BJ (cell line): ENCODE results near the gene OLFML1. TPM values are rescaled to one million over a fixed set of nuclear protein-coding genes. Genes with fewer than 3 reads are reported as not detected.

Source experiments
- CTCF ChIA-PET: fragments of 350-600 bp; formaldehyde crosslinking; extraction: SDS; loops from one replicate; lab custom pipeline; 2021; ENCODE audit warnings: antibody characterized with exemption, inconsistent platforms; lab: Yijun Ruan, JAX
- POLR2A ChIA-PET: fragments of 300-600 bp; sonication (Branson Sonifier 250); formaldehyde crosslinking; extraction: SDS; loops from one replicate; lab custom pipeline; 2021; ENCODE audit warnings: antibody characterized with exemption; lab: Charles Lee
- DNase-seq: peaks from one replicate; pipeline ENCODE4 v3.0.0-alpha.2; 2011; ENCODE audit warnings: low read depth
- H3K27me3 ChIP-seq: 2 replicates; pipeline ENCODE4 v1.6.0; 2011; ENCODE audit warnings: low read length; ENCODE audit not compliant: control insufficient read depth, insufficient read depth
- H3K36me3 ChIP-seq: 2 replicates; pipeline ENCODE4 v1.5.1; 2011; ENCODE audit warnings: low read length; ENCODE audit not compliant: control insufficient read depth, insufficient read depth
- H3K4me3 ChIP-seq: 2 replicates; pipeline ENCODE4 v1.5.1; 2011; ENCODE audit warnings: low read depth, mild to moderate bottlenecking, control low read depth, low read length
- CTCF ChIP-seq: IDR thresholded peaks from 2 replicates; pipeline ENCODE4 v1.5.1; 2011; ENCODE audit warnings: low read depth, mild to moderate bottlenecking, control low read depth, inconsistent platforms, low read length, moderate library complexity; ENCODE audit not compliant: insufficient read depth
- polyA plus RNA-seq: library from polyadenylated mRNA; depleted of rRNA; stranded (reverse); fragments of >200 nt; gene quantifications from 2 replicates; pipeline ENCODE4 v1.2.3, GENCODE V29; 2011

OLFML1 gene
- polyA plus RNA-seq, 1 experiment: 1.1 TPM

GRCh38 chr11:7449211-7449840, 36.0 kb upstream of the OLFML1 start:
- no peak for DNase-seq
- H3K27me3 ChIP-seq: peaks cover 6% of the 10 kb centered on the region; the same call in 1 of the 2 replicates
- ChIA-PET CTCF (interaction anchor here (0.7 to 1.9 kb wide), 3 partner anchors 8 to 122 kb away, joined by 3 to 4 read pairs (median 4); no protein-coding TSS in a partner anchor), POLR2A (no interaction called here)
- H3K36me3 ChIP-seq: no peaks in the 10 kb centered on the region
- TF ChIP-seq CTCF: no peak
- H3K4me3 ChIP-seq: no peak overlapping the region

DNA sequence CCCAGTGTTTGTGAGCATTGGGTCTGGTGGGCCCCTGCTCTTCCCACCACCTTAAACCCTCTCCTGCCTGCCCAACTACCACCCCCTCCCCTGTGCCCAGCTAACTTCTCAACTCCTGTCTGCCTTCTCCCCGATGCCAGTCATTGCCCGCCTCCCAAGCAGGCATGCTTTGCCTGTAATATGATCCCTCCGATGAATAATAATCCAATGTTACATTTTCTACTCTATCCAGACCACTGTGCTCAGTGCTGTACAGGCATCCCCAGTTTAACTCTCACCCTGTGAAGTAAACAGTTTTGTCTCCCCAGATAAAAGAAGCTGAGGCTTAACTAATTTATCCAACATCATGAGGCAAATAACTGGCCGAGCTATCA, 35.5 kb upstream of the OLFML1 start:
- no peak overlapping the region for H3K4me3 ChIP-seq
- H3K27me3 ChIP-seq: peaks cover 6% of the 10 kb centered on the region; the same call in 1 of the 2 replicates
- ChIA-PET CTCF (interaction anchor here (0.7 to 1.9 kb wide), 5 partner anchors 9 to 241 kb away, joined by 3 to 4 read pairs (median 4); no protein-coding TSS in a partner anchor), POLR2A (no interaction called here)
- no peaks in the 10 kb centered on the region for H3K36me3 ChIP-seq
- no peak for DNase-seq
- TF ChIP-seq CTCF: no peak

GRCh38 chr11:7450836-7451235, 34.5 kb upstream of the OLFML1 start:
- TF ChIP-seq CTCF: no peak
- Histone ChIP-seq H3K4me3 (no peak overlapping the region), H3K36me3 (no peaks in the 10 kb centered on the region), H3K27me3 (peaks cover 3% of the 10 kb centered on the region; the same call in 1 of the 2 replicates)
- no peak for DNase-seq
- CTCF ChIA-PET: interaction anchor here (1.1 to 3.9 kb wide), 7 partner anchors 9 to 345 kb away, joined by 3 to 22 read pairs (median 4); no protein-coding TSS in a partner anchor
- POLR2A ChIA-PET: no interaction called here

DNA sequence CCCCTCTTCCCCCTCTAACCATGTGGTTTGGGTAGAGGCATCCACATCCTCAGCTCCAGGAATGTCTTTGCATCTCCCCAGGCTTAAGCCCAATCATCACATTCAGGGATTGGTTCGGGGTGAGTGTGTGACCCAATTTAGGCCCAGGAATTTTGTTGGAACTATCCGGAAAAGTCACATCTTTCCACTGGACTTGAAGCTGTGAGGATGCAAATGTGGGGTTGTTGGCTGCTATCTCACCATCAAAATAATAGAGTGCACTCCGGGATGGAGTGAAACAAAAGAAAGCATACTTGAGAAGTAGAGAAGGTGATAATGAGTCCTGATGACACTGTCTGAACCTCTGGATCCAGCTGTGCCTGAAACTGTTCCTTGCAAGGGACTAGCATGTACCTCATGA, 33.8 kb upstream of the OLFML1 start:
- H3K27me3 ChIP-seq: peaks cover 3% of the 10 kb centered on the region; the same call in 1 of the 2 replicates
- DNase-seq: no peak
- ChIA-PET CTCF (interaction anchor here (2.1 to 3.9 kb wide), 2 partner anchors 9 to 10 kb away, joined by 4 to 22 read pairs; no protein-coding TSS in a partner anchor), POLR2A (no interaction called here)
- H3K4me3 ChIP-seq: no peak overlapping the region
- H3K36me3 ChIP-seq: no peaks in the 10 kb centered on the region
- no peak for TF ChIP-seq CTCF

DNA sequence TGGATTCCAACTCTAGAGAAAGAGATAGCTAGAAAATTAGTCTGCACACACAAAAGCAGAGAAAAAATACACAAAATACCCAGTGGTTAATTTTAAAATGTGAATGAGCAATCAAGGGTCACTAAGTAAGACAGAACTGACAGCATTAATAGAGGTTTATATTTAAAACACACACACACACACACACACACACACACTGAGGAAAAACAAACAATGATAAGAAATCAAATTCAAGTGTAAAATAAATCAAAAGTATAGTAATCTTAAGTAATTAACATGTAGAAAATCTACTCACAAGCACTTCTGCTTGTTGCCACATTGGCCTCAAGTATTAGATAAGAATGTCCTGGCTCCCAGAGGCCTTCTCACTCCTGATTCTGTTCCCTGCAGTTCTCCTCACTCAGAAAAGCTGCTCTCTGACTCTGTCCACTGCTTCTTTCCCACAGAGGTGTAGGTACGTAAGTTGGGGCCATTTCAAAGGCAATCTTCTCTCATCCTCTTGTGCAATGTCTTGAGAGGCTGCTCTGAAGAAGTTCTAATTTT, 33.3 kb upstream of the OLFML1 start:
- CTCF ChIA-PET: interaction anchor here (2.1 to 3.9 kb wide), 2 partner anchors 8 to 10 kb away, joined by 4 to 22 read pairs; no protein-coding TSS in a partner anchor

More for the DNA sequence above, 33.3 kb upstream of the OLFML1 start:
- Histone ChIP-seq H3K4me3 (no peak overlapping the region), H3K27me3 (peaks cover 3% of the 10 kb centered on the region; the same call in 1 of the 2 replicates), H3K36me3 (no peaks in the 10 kb centered on the region)
- POLR2A ChIA-PET: no interaction called here
- no peak for TF ChIP-seq CTCF
- DNase-seq: no peak
